Immature natural killer cell (primary cell): ENCODE results near the gene CPPED1. TPM values are rescaled to one million over a fixed set of nuclear protein-coding genes. Genes with fewer than 3 reads are reported as not detected.
A peak's percentile ranks its signal among the peaks of the same experiment; 100 is the strongest.

ENCODE experiments used
- DNase-seq, 3 donors: peaks; one replicate each; pipeline ENCODE4 v3.0.0; 2022; ENCODE audit warnings: mixed read lengths in 1 of 3
- H3K27ac Mint-ChIP-seq, 6 donors: one replicate each; pipeline ENCODE4 v1.8.0; 2020; ENCODE audit warnings: mixed read lengths in 6 of 6, mild to moderate bottlenecking in 5 of 6, inconsistent platforms in 4 of 6, moderate library complexity in 3 of 6
- H3K27me3 Mint-ChIP-seq, 3 donors: one replicate each; pipeline ENCODE4 v1.8.0; 2020 to 2021; ENCODE audit warnings: low read depth in 3 of 3, mild to moderate bottlenecking in 3 of 3, mixed read lengths in 3 of 3, moderate library complexity in 3 of 3, inconsistent platforms in 1 of 3
- H3K36me3 Mint-ChIP-seq, 3 donors: one replicate each; pipeline ENCODE4 v1.8.0; 2020; ENCODE audit warnings: mixed read lengths in 3 of 3, inconsistent platforms in 2 of 3, mild to moderate bottlenecking in 2 of 3
- H3K4me1 Mint-ChIP-seq, 2 donors: one replicate each; pipeline ENCODE4 v1.8.0; 2020; ENCODE audit warnings: inconsistent platforms in 2 of 2, mild to moderate bottlenecking in 2 of 2, mixed read lengths in 2 of 2, moderate library complexity in 1 of 2
- H3K4me3 Mint-ChIP-seq, 5 donors: one replicate each; pipeline ENCODE4 v1.8.0; 2020; ENCODE audit warnings: mild to moderate bottlenecking in 5 of 5, mixed read lengths in 5 of 5, inconsistent platforms in 3 of 5, moderate library complexity in 3 of 5
- H3K9me3 Mint-ChIP-seq, 6 donors: one replicate each; pipeline ENCODE4 v1.8.0; 2020; ENCODE audit warnings: mild to moderate bottlenecking in 6 of 6, mixed read lengths in 6 of 6, inconsistent platforms in 4 of 6, moderate library complexity in 3 of 6
- polyA plus RNA-seq, 3 donors: library from polyadenylated mRNA; unstranded; fragments of 300-500 nt; fragmentation: Illumina TruSeq; gene quantifications; one replicate each; pipeline ENCODE4 v1.2.3, GENCODE V29; 2021

Gene CPPED1
- polyA plus RNA-seq, 3 donors from 2014 or later, result 10.0 to 15.4 (median 15.2) TPM

DNA sequence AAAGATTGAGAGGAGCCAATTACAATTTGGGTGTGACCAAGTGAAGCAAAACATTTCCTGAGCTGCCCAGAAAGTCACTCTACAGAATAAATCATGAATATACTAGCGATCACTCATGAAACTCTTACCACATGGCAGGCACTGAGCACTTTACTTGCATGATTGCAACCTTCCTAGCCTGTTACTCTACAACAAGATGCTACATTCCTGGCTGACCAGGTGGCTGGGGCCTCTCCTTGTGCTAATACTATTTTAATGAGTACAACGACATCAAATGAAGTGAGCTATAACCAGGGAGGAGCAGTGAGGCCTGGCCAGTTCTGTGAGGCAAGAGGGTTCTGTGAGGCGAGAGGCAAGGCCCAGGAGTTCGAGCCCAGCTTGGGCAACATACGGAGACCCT lies 75.2 kb downstream of the CPPED1 start:
- no peak for DNase-seq
- Mint-ChIP-seq H3K9me3 (peaks cover 15 to 26% (median 18%) of the 10 kb centered on the region in 6 donors), H3K36me3 (peaks cover 18 to 19% (median 19%) of the 10 kb centered on the region in 3 donors), H3K4me1 (no peaks in the 10 kb centered on the region), H3K27me3 (no peaks in the 10 kb centered on the region), H3K27ac (no peak overlapping the region), H3K4me3 (no peak overlapping the region)

DNA sequence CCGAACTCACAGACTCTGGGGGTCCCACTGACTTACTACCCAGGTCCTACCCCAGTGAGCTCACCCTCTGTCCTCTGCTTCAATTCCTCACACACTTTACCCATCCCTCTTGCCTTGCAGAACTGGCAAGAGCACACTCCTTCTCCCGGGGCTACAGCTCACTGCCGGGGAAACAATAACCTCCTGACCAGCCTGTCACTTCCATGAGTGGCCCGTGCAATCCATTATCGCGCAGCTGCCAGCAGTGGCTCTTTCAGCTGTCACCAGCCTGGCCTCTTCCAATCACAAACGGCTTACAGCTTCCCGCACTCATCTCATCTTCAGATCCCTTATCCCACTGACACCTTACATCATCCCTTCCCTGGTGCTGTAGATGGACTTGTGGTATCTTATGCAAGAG lies 79.5 kb downstream of the CPPED1 start:
- peak overlapping the region in 1 of 6 donors; percentile 48 for H3K27ac Mint-ChIP-seq
- H3K27me3 Mint-ChIP-seq, result peaks cover 0 to 1% (median 0%) of the 10 kb centered on the region in 3 donors
- no peak overlapping the region for H3K4me3 Mint-ChIP-seq
- H3K9me3 Mint-ChIP-seq, result peaks cover 0 to 1% (median 0%) of the 10 kb centered on the region in 6 donors
- peaks cover 0 to 4% (median 0%) of the 10 kb centered on the region in 3 donors for H3K36me3 Mint-ChIP-seq
- no peak for DNase-seq
- no peaks in the 10 kb centered on the region for H3K4me1 Mint-ChIP-seq

DNA sequence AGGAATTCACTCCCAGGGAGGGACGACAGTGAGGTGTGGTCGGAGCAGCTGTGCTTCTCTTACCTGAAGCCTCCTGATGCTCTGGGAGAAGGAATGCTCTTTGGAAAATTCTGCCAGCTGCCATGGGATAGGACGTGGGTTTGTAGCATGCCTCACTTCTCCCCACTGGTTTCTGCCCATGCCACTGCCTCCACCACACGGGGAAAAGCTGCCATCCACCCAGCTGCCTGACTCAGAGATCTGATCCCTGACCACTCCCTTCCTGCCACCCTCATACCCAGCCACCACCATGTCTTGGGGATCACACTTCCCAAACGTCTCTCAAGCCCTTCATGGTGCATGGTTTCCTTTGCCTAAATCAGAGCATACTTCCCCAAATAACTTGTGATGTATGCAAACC lies 80.0 kb downstream of the CPPED1 start:
- Mint-ChIP-seq H3K4me1 (no peaks in the 10 kb centered on the region), H3K4me3 (no peak overlapping the region), H3K27ac (no peak overlapping the region), H3K27me3 (peaks cover 0 to 1% (median 0%) of the 10 kb centered on the region in 3 donors), H3K36me3 (peaks cover 0 to 4% (median 0%) of the 10 kb centered on the region in 3 donors), H3K9me3 (no peaks in the 10 kb centered on the region)
- DNase-seq, result no peak

DNA sequence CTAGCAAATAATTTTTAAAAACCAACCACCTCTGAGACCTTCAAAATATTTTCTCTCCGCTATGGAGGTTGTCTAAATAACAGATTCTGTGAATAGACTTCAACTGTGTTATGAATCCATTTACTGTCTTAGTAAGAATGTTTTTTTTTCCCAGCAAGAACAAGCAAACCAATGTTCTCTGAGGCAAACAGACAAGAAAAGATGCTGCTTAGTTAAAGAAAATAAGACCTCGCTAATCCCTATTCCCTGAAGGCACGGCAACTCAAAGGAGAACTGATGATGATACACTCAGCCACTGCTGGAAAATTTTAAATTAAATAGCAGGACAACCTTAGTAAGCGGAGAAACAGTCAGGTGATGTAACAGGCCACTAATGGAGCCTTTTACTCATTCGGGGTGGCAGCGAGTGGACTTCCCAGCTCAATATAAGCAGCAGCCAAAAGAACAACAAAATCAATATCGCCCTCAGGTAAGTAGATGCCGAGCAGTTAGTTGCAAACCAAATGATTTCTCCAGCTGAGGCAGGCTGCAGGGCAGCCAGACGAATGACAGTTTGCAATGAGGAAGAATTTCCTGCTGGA lies 81.8 kb downstream of the CPPED1 start:
- Mint-ChIP-seq H3K9me3 (peaks cover 0 to 1% (median 0%) of the 10 kb centered on the region in 6 donors), H3K4me1 (no peaks in the 10 kb centered on the region), H3K36me3 (peaks cover 0 to 4% (median 0%) of the 10 kb centered on the region in 3 donors), H3K27me3 (peaks cover 0 to 1% (median 0%) of the 10 kb centered on the region in 3 donors), H3K27ac (no peak overlapping the region), H3K4me3 (no peak overlapping the region)
- no peak for DNase-seq

DNA sequence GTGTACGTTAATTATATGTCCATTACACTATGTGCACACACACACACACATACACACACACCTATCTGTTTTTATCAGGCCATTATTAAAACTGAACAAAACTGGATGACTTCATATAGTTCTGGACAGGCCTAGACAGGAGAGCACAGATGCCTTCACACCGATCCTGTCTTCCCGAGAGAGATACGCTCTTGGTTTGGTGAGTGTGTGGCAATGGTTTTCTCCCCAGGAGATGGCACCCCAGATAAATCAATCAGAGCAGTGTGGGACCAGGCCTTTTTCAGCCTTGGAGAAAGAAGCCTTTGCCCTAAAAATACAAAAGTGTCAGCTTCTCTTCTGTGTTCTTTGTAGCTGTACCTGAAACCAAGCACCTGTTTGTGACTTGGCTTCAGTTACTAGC lies 83.7 kb downstream of the CPPED1 start:
- Mint-ChIP-seq H3K9me3 (peaks cover 0 to 3% (median under 1%) of the 10 kb centered on the region in 6 donors), H3K4me3 (no peak overlapping the region), H3K36me3 (peaks cover 2 to 10% (median 9%) of the 10 kb centered on the region in 3 donors), H3K27me3 (peaks cover 0 to 1% (median 0%) of the 10 kb centered on the region in 3 donors), H3K4me1 (no peaks in the 10 kb centered on the region), H3K27ac (no peak overlapping the region)
- DNase-seq, result no peak

DNA sequence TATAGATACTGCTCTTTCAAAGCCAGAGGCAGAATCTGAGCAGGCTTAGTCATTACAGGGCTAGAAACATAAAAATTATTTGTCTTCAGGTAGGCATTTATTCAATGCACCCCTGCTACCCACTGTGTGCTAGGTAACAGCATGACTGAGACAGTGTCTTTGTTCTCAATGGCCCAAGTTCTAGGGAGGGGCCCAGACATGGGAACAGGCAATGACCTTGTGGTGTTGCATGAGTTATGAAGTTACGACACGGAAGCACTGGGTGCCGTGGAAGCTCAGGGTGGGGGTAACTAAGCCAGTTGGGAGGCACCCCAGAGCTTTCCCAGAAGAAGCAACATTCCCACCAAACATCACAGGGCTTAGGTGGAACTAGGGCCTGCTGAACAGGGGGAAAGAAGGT lies 87.0 kb downstream of the CPPED1 start:
- no peak for DNase-seq
- no peak overlapping the region for H3K4me3 Mint-ChIP-seq
- no peaks in the 10 kb centered on the region for H3K4me1 Mint-ChIP-seq
- no peak overlapping the region for H3K27ac Mint-ChIP-seq
- H3K36me3 Mint-ChIP-seq, result peaks cover 5 to 16% (median 12%) of the 10 kb centered on the region in 3 donors
- H3K27me3 Mint-ChIP-seq, result peaks cover 0 to 1% (median 0%) of the 10 kb centered on the region in 3 donors
- peaks cover 0 to 8% (median 2%) of the 10 kb centered on the region in 6 donors for H3K9me3 Mint-ChIP-seq

DNA sequence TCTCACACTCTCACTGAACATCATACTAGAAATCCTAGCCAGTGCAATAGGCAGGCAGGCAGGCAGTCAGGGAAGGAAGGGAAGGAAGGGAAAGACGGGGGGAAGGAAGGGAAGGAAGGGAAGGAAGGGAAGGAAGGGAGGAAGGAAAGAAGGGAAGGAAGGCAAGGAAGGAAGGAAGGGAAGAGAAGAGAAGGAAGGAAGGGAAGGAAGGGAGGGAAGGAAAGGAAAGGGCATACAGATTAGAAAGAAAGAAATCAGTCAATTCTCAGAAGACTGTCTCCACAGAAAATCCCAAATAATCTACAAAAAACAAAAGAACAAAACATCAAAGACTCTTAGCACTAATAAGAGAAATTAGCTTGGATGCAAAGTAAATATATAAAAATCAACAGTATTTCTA lies 93.9 kb downstream of the CPPED1 start:
- H3K36me3 Mint-ChIP-seq, result peaks cover under 1 to 8% (median 1%) of the 10 kb centered on the region in 3 donors
- peaks cover 0 to 4% (median under 1%) of the 10 kb centered on the region in 6 donors for H3K9me3 Mint-ChIP-seq
- DNase-seq, result no peak
- H3K27me3 Mint-ChIP-seq, result peaks cover 0 to 1% (median 0%) of the 10 kb centered on the region in 3 donors
- no peaks in the 10 kb centered on the region for H3K4me1 Mint-ChIP-seq
- H3K4me3 Mint-ChIP-seq, result no peak overlapping the region
- no peak overlapping the region for H3K27ac Mint-ChIP-seq

DNA sequence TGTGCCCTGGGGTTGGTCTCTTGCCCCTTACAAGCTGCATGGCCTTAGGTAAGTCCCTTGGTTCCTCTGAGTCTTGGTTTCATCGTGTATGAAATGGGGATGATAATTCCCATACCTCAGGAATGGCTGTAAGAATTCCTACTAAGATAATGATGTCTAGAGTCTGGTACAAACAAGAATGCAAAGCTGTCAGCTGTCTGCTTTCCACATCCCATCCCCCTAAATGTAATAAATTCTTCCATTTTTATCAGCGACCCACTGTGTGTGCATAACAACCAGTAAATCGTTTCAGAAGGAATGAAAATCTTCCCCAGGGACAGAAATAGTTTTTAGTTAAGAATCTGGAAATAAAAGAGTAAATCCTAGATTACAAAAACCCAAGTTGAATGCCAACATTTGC lies 95.4 kb downstream of the CPPED1 start:
- H3K36me3 Mint-ChIP-seq, result peaks cover 0 to 3% (median 0%) of the 10 kb centered on the region in 3 donors
- no peak overlapping the region for H3K4me3 Mint-ChIP-seq
- H3K27ac Mint-ChIP-seq, result no peak overlapping the region
- no peaks in the 10 kb centered on the region for H3K4me1 Mint-ChIP-seq
- DNase-seq, result no peak
- no peaks in the 10 kb centered on the region for H3K9me3 Mint-ChIP-seq
- H3K27me3 Mint-ChIP-seq, result peaks cover 0 to 1% (median 0%) of the 10 kb centered on the region in 3 donors

DNA sequence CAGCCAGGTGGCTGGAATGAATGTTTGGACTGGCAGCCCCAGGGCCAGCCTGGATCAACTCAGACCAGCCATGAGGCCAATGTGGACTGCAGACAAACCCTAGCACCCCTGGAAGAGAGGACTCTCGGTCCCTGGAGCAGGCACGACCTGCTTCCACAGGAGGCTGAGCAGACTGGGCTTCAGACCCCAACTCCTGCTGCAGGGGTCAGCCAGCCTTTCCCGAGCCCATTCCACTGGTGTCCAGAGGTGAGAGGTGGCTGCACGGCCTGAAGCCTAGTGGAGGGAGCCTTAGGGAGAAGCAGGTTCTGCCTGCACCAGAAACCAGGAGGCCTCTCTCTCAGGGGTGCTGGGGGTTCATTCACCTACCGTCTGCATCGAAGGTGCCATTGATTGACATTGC lies 97.1 kb downstream of the CPPED1 start:
- Mint-ChIP-seq H3K4me3 (no peak overlapping the region), H3K9me3 (no peaks in the 10 kb centered on the region), H3K27me3 (peaks cover 0 to 1% (median 0%) of the 10 kb centered on the region in 3 donors), H3K4me1 (no peaks in the 10 kb centered on the region), H3K27ac (no peak overlapping the region), H3K36me3 (peaks cover 0 to 8% (median 6%) of the 10 kb centered on the region in 3 donors)
- no peak for DNase-seq

DNA sequence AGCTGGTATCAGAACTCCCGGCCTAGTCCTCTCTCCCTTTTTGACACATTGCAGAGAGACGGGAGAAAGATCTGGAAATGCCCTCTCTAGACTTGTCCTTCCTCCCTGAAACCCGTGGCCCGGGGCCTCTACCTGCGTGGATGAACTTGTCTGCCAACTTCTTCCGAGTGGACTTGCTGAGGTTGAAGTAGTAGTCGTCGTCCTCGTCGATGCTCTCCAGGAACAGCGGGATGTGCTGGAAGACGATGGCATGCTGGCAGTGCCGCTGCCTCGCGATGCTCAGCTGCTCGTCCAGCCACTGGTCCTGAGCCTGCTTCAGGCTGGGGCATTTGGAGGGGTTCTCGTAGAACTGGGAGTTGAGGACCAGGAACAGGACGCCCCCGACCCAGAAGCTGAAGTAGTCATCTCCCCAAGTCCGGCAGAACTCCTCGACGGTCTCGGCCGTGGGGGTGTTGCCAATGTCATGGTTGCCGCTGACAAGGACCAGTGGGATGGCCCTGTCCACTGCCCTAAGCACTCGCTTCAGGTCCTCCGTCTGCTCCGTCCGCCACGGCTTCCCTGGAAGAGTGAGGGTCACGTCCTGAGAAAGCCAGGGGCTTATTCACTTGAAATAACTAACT lies 99.1 kb downstream of the CPPED1 start:
- H3K9me3 Mint-ChIP-seq, result no peaks in the 10 kb centered on the region
- no peak for DNase-seq
- peaks cover 0 to 10% (median 6%) of the 10 kb centered on the region in 3 donors for H3K36me3 Mint-ChIP-seq
- peaks cover 0 to 2% of the 10 kb centered on the region in 2 donors for H3K4me1 Mint-ChIP-seq
- peaks cover 0 to under 1% (median 0%) of the 10 kb centered on the region in 3 donors for H3K27me3 Mint-ChIP-seq
- no peak overlapping the region for H3K27ac Mint-ChIP-seq
- no peak overlapping the region for H3K4me3 Mint-ChIP-seq

DNA sequence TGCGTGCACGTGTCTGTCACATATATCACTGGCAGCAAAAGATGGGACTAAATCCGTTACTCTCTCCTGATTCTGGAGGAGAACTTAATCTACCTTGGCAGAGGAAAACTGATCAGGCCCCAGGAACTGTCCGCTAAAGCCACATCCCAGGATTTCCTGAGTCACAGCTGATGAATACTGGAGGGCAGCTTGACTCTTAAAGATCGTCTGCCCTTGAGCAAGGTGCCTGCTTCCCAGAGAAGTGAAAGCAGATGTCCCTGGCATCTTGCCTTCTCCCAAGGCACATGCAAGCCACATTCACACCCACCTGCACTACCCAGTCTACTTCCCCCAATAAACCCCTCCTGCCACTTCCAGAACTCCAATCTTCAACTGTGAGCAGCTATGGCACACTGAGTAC lies 99.8 kb downstream of the CPPED1 start:
- Mint-ChIP-seq H3K36me3 (peaks cover 0 to 14% (median 6%) of the 10 kb centered on the region in 3 donors), H3K4me3 (no peak overlapping the region), H3K9me3 (no peaks in the 10 kb centered on the region), H3K4me1 (peaks cover 0 to 2% of the 10 kb centered on the region in 2 donors), H3K27me3 (no peaks in the 10 kb centered on the region), H3K27ac (no peak overlapping the region)
- DNase-seq, result no peak

DNA sequence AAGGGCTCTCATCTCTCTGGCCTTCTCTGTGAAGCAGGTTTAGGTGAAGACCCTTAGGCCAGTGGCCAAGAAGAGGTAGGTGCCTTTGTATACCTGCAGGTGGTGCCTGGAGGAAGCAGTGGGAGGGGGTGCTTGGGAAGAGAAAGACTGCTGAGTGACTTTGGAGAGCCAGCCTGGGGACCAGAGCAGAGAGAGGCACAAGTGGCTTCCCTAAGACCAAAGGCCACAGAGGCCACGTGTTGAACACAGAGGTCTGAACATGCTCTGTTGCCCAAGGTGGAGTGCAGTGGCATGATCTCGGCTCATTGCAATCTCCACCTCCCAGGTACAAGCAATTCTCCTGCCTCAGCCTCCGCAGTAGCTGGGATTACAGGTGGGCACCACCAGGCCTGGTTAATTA lies 103.5 kb downstream of the CPPED1 start:
- Mint-ChIP-seq H3K4me3 (no peak overlapping the region), H3K27me3 (no peaks in the 10 kb centered on the region), H3K36me3 (peaks cover 5 to 29% (median 14%) of the 10 kb centered on the region in 3 donors), H3K4me1 (peaks cover 0 to 2% of the 10 kb centered on the region in 2 donors), H3K27ac (no peak overlapping the region), H3K9me3 (no peaks in the 10 kb centered on the region)
- DNase-seq, result no peak

DNA sequence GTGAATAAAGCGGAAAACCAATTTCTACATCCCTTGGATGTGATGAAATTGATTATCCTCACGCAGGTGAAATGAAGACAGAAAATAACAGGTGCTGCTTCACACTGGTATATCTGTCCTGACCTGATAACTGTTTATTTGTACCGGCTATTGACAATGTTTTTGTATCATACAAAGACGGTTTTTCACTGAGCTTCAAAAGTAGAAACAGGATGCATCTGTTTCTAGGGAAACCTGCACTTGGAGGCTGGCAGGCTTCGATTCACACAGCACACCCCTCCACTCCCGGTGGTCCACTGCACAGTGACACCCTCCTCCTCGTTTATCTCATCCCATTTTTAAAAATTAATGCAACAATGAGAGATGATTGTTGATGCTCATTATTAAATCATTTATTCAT lies 104.5 kb downstream of the CPPED1 start:
- Mint-ChIP-seq H3K4me1 (peaks cover 0 to 2% of the 10 kb centered on the region in 2 donors), H3K36me3 (peaks cover 5 to 29% (median 14%) of the 10 kb centered on the region in 3 donors), H3K27ac (no peak overlapping the region), H3K9me3 (no peaks in the 10 kb centered on the region), H3K27me3 (no peaks in the 10 kb centered on the region), H3K4me3 (no peak overlapping the region)
- no peak for DNase-seq

DNA sequence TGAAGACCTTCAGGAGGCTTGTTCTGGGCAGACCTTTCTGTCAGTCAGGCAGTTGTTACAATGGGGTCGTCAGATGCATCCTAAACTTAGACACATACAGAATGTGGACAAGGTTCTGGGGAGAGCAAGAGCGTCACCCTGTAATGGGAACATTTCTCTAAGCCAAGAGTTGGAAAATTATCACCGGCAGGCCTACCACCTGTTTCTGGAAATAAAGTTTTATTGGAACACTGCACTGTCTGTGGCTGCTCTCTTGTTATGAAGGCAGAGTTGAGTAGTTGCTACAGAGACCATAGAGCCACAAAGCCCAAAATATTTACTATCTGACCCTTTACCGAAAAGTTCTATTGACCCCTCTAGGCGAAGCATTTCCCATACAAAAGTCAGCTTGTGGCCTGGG lies 106.2 kb downstream of the CPPED1 start:
- Mint-ChIP-seq H3K36me3 (peaks cover 8 to 27% (median 12%) of the 10 kb centered on the region in 3 donors), H3K4me1 (peaks cover 0 to 2% of the 10 kb centered on the region in 2 donors), H3K4me3 (no peak overlapping the region), H3K27me3 (no peaks in the 10 kb centered on the region), H3K27ac (no peak overlapping the region), H3K9me3 (no peaks in the 10 kb centered on the region)
- DNase-seq, result no peak
